Cardiac fibroblast (primary cell): ENCODE data around the gene CHML.
"Not testable (repeated sequence)": the region's sequence is repeated elsewhere in the genome, so short reads cannot be mapped to it uniquely, and the experiment has no call there.

Source experiments
- DNase-seq, 2 donors: peaks; one replicate each; pipeline versions ENCODE4 v3.0.0 to v3.0.0-alpha.2; 2010; ENCODE audit warnings: low read depth in 2 of 2
- H3K4me3 ChIP-seq, 2 donors: replicated peaks in 1 of 2; 1 replicate in 1 of 2; 2 replicates in 1 of 2; pipeline ENCODE4 v1.5.1; 2011; ENCODE audit warnings: low read depth in 2 of 2, low read length in 2 of 2, mild to moderate bottlenecking in 2 of 2, moderate library complexity in 1 of 2
- CTCF ChIP-seq: IDR thresholded peaks from one replicate; pipeline ENCODE4 v1.5.1; 2011; ENCODE audit warnings: low read depth, mild to moderate bottlenecking, low read length, inconsistent platforms

Gene CHML

GRCh38 chr1:241640149-241640866 is at the start of gene CHML, which contains the start of gene OPN3:
Gene CHML, minus strand, starts transcription at chr1:241640369. Its CDS starts 4,603 bp downstream, at chr1:241635766.
Gene OPN3, minus strand, starts transcription at chr1:241640369. Its CDS starts 115 bp downstream, at chr1:241640254.
- peak within 1 kb of the TSS; percentile 86 to 90 for H3K4me3 ChIP-seq
- peak; percentile 86 to 93 for DNase-seq
- no peak for TF ChIP-seq CTCF

- TF ChIP-seq CTCF = no peak
- DNase-seq = peak; percentile 2 to 87
- H3K4me3 ChIP-seq = no peak overlapping the region
Observed at GRCh38 chr1:241688940-241689368, 48.8 kb upstream of the CHML start.

GRCh38 chr1:241684108-241684507 is 43.9 kb upstream of the CHML start:
- DNase-seq = no peak
- no peak for TF ChIP-seq CTCF
- no peak overlapping the region for H3K4me3 ChIP-seq

- no peak for TF ChIP-seq CTCF
- no peak for DNase-seq
- no peak overlapping the region for H3K4me3 ChIP-seq
Observed at GRCh38 chr1:241682921-241683320, 42.8 kb upstream of the CHML start.

GRCh38 chr1:241681861-241682448 is 41.8 kb upstream of the CHML start:
- not testable (repeated sequence) for DNase-seq, H3K4me3 ChIP-seq

GRCh38 chr1:241679961-241680360 is 39.8 kb upstream of the CHML start:
- TF ChIP-seq CTCF = no peak
- no peak overlapping the region for H3K4me3 ChIP-seq
- DNase-seq = no peak

GRCh38 chr1:241679404-241679803 is 39.2 kb upstream of the CHML start:
- no peak for TF ChIP-seq CTCF
- no peak for DNase-seq

More at GRCh38 chr1:241679404-241679803, 39.2 kb upstream of the CHML start:
- no peak overlapping the region for H3K4me3 ChIP-seq
